Heart left ventricle (tissue), 16 donors: ENCODE data around the gene CKM. TPM values are rescaled to one million over a fixed set of nuclear protein-coding genes. Genes with fewer than 3 reads are reported as not detected.
"Not testable (repeated sequence)": the region's sequence is repeated elsewhere in the genome, so short reads cannot be mapped to it uniquely, and the experiment has no call there.

Source experiments
- ATAC-seq, 4 donors: fragments of 200-7000 bp; cut with Tn5 transposase; one replicate each; pipeline ENCODE4 v1.9.1; 2020 to 2022; ENCODE audit warnings: moderate library complexity in 4 of 4, mild to moderate bottlenecking in 3 of 4, moderate number of reproducible peaks in 1 of 4
- DNase-seq, 5 donors: peaks; one replicate each; pipeline ENCODE4 v3.0.0-alpha.2; 2020
- H3K27ac ChIP-seq, 12 donors: fragments of 200-600 bp; sonication (generic) in 4 of 12; one replicate each; pipeline versions ENCODE4 v1.5.0 to v1.8.0; 2016 to 2022; ENCODE audit warnings: mild to moderate bottlenecking in 2 of 12
- H3K27me3 ChIP-seq, 9 donors: fragments of 200-600 bp; sonication (generic) in 2 of 9; one replicate each; pipeline versions ENCODE4 v1.5.1 to v1.8.0; 2016 to 2022; ENCODE audit warnings: mild to moderate bottlenecking in 3 of 9
- H3K36me3 ChIP-seq, 9 donors: fragments of 200-600 bp; sonication (generic) in 2 of 9; one replicate each; pipeline versions ENCODE4 v1.5.0 to v1.8.0; 2018 to 2022; ENCODE audit warnings: mild to moderate bottlenecking in 2 of 9
- H3K4me1 ChIP-seq, 12 donors: fragments of 200-600 bp; sonication (generic) in 4 of 12; one replicate each; pipeline versions ENCODE4 v1.5.0 to v1.8.0; 2016 to 2022; ENCODE audit warnings: mild to moderate bottlenecking in 3 of 12
- H3K4me3 ChIP-seq, 12 donors: fragments of 200-600 bp; sonication (generic) in 4 of 12; one replicate each; pipeline versions ENCODE4 v1.5.0 to v1.8.0; 2017 to 2022; ENCODE audit warnings: mild to moderate bottlenecking in 9 of 12, moderate library complexity in 4 of 12
- H3K9me3 ChIP-seq, 12 donors: fragments of 200-600 bp; sonication (generic) in 4 of 12; one replicate each; pipeline versions ENCODE4 v1.5.0 to v1.8.0; 2016 to 2022; ENCODE audit warnings: mild to moderate bottlenecking in 1 of 12
- POLR2A ChIP-seq, 2 donors: fragments of 450-650 bp; IDR thresholded peaks; one replicate each; pipeline ENCODE4 v1.6.1; 2017; ENCODE audit warnings: antibody characterized with exemption in 2 of 2, mild to moderate bottlenecking in 2 of 2, moderate library complexity in 2 of 2
- WGBS, 4 donors: extraction: QIAGEN DNeasy Blood & Tissue Kit in 2 of 4; methylation state at CpG; one replicate each; pipeline versions ENCODE4 v1.1.5 to v1.1.7; 2013 to 2018; 5-methylcytosine and 5-hydroxymethylcytosine counted together
- intact Hi-C, 10 donors: fragments of 100-400 bp; cut with DNase I; formaldehyde crosslinking; loops; one replicate each; pipeline versions ENCODE4 v1.11.1 to v1.14.2; 2022
- polyA plus RNA-seq, 2 donors: library from polyadenylated mRNA; stranded (reverse); fragments of 200-250 nt; gene quantifications; one replicate each; pipeline ENCODE4 v1.2.3, GENCODE V29; 2013
- total RNA-seq, 9 donors: library from RNA; depleted of rRNA in 2 of 9; stranded (reverse); fragments of >200 nt in 2 of 9; fragmentation: NEBNext Ultra II Directional in 3 of 9; extraction: Animal tissue kit (Norgen Biotek cat#: 25700) in 3 of 9; gene quantifications; one replicate each; pipeline versions ENCODE4 v1.1.0 to v1.2.4, GENCODE V29; 2016 to 2023
- TF ChIP-seq, protein P1 (sequence below), 12 donors: fragments of 200-600 bp; sonication (generic) in 4 of 12; IDR thresholded peaks; one replicate each; pipeline versions ENCODE4 v1.5.0 to v1.8.0; 2018 to 2022; ENCODE audit warnings: antibody characterized with exemption in 12 of 12, mild to moderate bottlenecking in 5 of 12
- donor health status: ischemic (EF 13 %, LVEDD 7.1; RV severe dilation, severe dysfunction).
- donor health status: healthy with polysubstance abuse.
- donor health status: DM: no; HTN: yes; CAD: no.
- donor health status: DM: no; HTN: no; CAD: no.
- donor health status: ischemic (EF 25% LVEDD 6.9; RV normal size, moderate dysfunction).
- donor health status: ischemic (EF 25% LVEDD 5.7; RV mildly dilated, moderate dysfunction).
- donor health status: healthy.
- donor health status: DM: yes; HTN: yes; CAD: no.
- donor health status: ischemic (EF 35%, LVEDD 5.7; RV mildly dilated, moderate dysfunction).
- donor health status: nonischemic (EF 11% LVEDD 7.7; RV severe dilation, severe dysfunction).
- donor health status: DM: yes; HTN: yes; CAD: no.
- donor health status: PGD.
- donor health status: ischemic (EF 29% LVEDD 5.4; RV normal size, mild dysfunction).
- donor health status: nonischemic (EF 23%, LVEDD 6.1; RV moderate dilation, normal function).

The CKM gene
- total and polyA plus RNA-seq, 11 donors = 1,885 to 11,128 (median 3,786) TPM

DNA sequence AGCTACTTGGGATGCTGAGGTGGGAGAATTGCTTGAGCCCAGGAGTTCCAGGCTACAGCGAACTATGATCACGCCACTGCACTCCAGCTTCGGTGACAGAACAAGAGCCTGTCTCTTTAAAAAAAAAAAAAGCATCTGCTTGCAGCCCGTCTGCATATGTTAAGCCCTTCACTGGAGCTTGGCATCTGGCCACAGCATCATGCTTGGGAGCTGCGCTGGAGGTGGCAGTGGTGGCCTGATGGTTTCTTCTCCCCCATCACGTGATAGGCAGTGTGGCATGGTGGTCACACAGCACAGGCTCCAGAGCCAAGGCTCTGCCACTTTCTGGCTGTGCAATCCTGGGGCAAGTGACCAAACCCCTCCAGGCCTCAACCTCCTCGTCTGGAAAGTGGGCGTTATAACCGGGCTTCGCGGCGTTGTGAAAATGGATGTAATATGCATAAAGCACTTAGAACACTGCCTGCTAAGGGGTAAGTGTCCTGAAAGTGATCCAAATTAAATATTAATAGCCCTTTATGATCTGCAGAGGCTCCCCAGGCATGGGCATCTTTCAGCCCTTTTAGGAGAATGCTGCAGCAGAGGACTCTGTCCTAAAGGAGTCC is 47.2 kb downstream of the CKM start:
- peaks cover 0 to 88% (median 78%) of the 10 kb centered on the region in 9 donors for H3K36me3 ChIP-seq

DNA sequence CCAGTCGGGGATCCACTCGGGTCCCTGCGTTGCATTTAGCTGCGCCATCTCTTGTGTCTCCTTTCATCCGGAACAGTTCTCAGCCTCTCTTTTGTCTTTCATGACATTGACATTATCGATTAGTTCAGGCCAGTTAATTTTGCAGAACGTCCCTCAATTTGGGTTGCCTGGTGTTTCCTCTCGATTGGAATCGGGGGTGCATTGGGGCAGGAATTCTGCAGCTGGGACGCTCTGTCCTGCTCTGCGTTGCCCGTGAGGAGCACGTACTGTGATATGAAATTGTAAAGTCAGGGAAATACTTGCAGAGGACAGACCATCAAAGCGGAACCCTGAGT is 49.2 kb downstream of the CKM start:
- H3K9me3 ChIP-seq = no peaks in the 10 kb centered on the region
- 83 to 85% (median 83%) methylated on average over 14 of the region's 14 CpGs for WGBS, 4 donors

More for the DNA sequence above, 47.2 kb downstream of the CKM start:
- H3K4me3 ChIP-seq = no peak overlapping the region
- H3K9me3 ChIP-seq = no peaks in the 10 kb centered on the region
- 73 to 80% (median 76%) methylated on average over 12 of the region's 12 CpGs for WGBS, 4 donors
- no peak for ATAC-seq
- intact Hi-C loops = no loop called here
- H3K27me3 ChIP-seq = no peaks in the 10 kb centered on the region
- DNase-seq = no peak
- H3K4me1 ChIP-seq = no peaks in the 10 kb centered on the region
- no peak overlapping the region for H3K27ac ChIP-seq
- TF ChIP-seq POLR2A (IDR thresholded peaks at IDR 0.05) = no peak
- TF ChIP-seq, protein P1, sequence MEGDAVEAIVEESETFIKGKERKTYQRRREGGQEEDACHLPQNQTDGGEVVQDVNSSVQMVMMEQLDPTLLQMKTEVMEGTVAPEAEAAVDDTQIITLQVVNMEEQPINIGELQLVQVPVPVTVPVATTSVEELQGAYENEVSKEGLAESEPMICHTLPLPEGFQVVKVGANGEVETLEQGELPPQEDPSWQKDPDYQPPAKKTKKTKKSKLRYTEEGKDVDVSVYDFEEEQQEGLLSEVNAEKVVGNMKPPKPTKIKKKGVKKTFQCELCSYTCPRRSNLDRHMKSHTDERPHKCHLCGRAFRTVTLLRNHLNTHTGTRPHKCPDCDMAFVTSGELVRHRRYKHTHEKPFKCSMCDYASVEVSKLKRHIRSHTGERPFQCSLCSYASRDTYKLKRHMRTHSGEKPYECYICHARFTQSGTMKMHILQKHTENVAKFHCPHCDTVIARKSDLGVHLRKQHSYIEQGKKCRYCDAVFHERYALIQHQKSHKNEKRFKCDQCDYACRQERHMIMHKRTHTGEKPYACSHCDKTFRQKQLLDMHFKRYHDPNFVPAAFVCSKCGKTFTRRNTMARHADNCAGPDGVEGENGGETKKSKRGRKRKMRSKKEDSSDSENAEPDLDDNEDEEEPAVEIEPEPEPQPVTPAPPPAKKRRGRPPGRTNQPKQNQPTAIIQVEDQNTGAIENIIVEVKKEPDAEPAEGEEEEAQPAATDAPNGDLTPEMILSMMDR (IDR thresholded peaks at IDR 0.05) = no peak

DNA sequence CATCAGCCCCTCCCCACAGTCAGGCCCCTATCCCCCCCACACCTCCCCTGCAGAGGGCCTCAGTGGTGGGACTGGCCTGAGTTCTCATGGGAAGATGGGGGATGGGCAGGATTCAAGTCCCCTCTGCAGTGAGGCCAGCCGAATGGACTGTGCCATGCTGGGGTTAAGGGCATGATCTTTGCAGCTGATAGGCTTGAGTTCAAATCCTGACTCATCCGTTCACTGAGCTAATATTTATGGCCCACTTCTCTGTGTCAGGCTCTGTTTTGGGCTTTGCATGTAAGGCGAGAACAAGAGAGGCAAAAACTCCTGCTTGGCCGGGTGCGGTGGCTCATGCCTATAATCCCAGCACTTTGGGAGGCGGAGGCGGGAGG is 51.0 kb downstream of the CKM start:
- ATAC-seq = no peak
- peaks cover 0 to 88% (median 77%) of the 10 kb centered on the region in 9 donors for H3K36me3 ChIP-seq
- TF ChIP-seq, protein P1 (IDR thresholded peaks at IDR 0.05) = no peak
- TF ChIP-seq POLR2A (IDR thresholded peaks at IDR 0.05) = no peak
- H3K9me3 ChIP-seq = no peaks in the 10 kb centered on the region
- H3K4me1 ChIP-seq = no peaks in the 10 kb centered on the region
- no peak overlapping the region for H3K27ac ChIP-seq
- no peak overlapping the region for H3K4me3 ChIP-seq
- DNase-seq = no peak
- 77 to 84% (median 81%) methylated on average over 6 to 7 of the region's 7 CpGs for WGBS, 4 donors
- intact Hi-C loops = no loop called here
- no peaks in the 10 kb centered on the region for H3K27me3 ChIP-seq

More for the DNA sequence above, 49.2 kb downstream of the CKM start:
- ATAC-seq = no peak
- Histone ChIP-seq H3K4me1 (no peaks in the 10 kb centered on the region), H3K27me3 (no peaks in the 10 kb centered on the region), H3K4me3 (no peak overlapping the region), H3K36me3 (peaks cover 0 to 90% (median 75%) of the 10 kb centered on the region in 9 donors), H3K27ac (no peak overlapping the region)
- intact Hi-C loops = no loop called here
- DNase-seq = no peak
- TF ChIP-seq, protein P1 (IDR thresholded peaks at IDR 0.05) = no peak
- no peak for TF ChIP-seq POLR2A (IDR thresholded peaks at IDR 0.05)

DNA sequence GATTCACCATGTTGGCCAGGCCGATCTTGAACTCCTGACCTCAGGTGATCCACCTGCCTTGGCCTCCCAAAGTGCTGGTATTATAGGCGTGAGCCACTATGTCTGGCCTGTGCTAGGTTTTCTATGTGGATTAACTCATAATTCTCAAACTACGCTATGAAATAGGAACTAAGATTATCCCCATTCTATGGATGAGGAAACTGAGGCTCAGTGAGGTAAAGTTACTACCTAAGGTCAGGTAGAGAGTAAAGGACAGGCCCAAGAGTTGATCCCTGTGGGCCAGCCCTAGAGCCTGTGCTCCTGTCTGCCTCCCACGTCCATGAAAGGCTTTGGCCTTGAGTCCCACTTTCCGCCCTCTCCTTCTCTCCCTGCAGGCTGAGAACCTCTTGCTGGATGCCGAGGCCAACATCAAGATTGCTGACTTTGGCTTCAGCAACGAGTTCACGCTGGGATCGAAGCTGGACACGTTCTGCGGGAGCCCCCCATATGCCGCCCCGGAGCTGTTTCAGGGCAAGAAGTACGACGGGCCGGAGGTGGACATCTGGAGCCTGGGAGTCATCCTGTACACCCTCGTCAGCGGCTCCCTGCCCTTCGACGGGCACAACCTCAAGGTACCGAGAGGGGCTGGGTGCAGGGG is 51.5 kb downstream of the CKM start:
- H3K27me3 ChIP-seq = no peaks in the 10 kb centered on the region
- TF ChIP-seq, protein P1 (IDR thresholded peaks at IDR 0.05) = no peak
- TF ChIP-seq POLR2A (IDR thresholded peaks at IDR 0.05) = no peak
- ATAC-seq (no peak), DNase-seq (no peak)
- H3K4me1 ChIP-seq = no peaks in the 10 kb centered on the region
- H3K9me3 ChIP-seq = no peaks in the 10 kb centered on the region
- WGBS, 4 donors = 79 to 90% (median 86%) methylated on average over 21 of the region's 21 CpGs
- intact Hi-C loops = no loop called here
- no peak overlapping the region for H3K27ac ChIP-seq
- H3K36me3 ChIP-seq = peaks cover 0 to 89% (median 77%) of the 10 kb centered on the region in 9 donors
- H3K4me3 ChIP-seq = no peak overlapping the region

DNA sequence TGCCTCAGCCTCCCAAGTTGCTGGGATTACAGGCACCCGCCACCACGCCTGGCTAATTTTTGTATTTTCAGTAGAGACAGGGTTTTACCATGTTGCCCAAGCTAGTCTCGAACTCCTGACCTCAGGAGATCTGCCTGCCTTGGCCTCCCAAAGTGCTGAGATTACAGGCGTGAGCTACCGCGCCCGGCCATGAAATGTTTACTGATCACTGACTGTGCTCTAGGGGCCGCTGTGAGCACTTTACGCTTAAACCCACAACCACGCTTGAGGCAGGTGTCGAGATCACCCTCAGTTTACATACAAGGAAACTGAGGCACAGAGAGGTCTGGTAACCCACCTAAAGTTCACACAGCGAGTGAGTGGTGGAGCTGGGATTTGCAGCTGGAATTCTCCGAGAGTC is 52.7 kb downstream of the CKM start:
- DNase-seq, H3K4me1 ChIP-seq, H3K27me3 ChIP-seq, intact Hi-C loops, H3K4me3 ChIP-seq, ATAC-seq, H3K9me3 ChIP-seq, H3K27ac ChIP-seq: not testable (repeated sequence)
- WGBS, 4 donors = 92 to 96% (median 94%) methylated on average over 13 of the region's 13 CpGs
- H3K36me3 ChIP-seq = peaks cover 0 to 86% (median 70%) of the 10 kb centered on the region in 9 donors
